ENCODE measurements around the gene TMPRSS11A. TPM values are rescaled to one million over a fixed set of nuclear protein-coding genes. Genes with fewer than 3 reads are reported as not detected.

The TMPRSS11A gene
- total and polyA plus RNA-seq, 2 of the 8 experiments (the other 6 are each of a cell fraction or from before 2014, with no cell fraction given) = not detected

GRCh38 chr4:67983333-67983732 lies 20.0 kb upstream of the TMPRSS11A start:
- ChIA-PET CTCF (ENCODE audit: partially characterized antibody) (interaction anchor here (1.7 kb wide), 1 partner anchor 27 kb away, joined by 6 read pairs; no protein-coding TSS in a partner anchor), POLR2A (ENCODE audit: partially characterized antibody) (no interaction called here)
- Histone ChIP-seq H3K23me2 (ENCODE audit: low read depth, low read length) (no peaks in the 10 kb centered on the region), H2BK20ac (ENCODE audit: low read length) (no peak overlapping the region), H3K36me3 (ENCODE audit: control insufficient read depth in 2 of 4, insufficient read depth in 4 of 4, low read length in 3 of 4) (no peaks in the 10 kb centered on the region), H2BK15ac (ENCODE audit: low read length) (no peak overlapping the region), H4K20me1 (replicated peaks in 1 of 2; ENCODE audit: control insufficient read depth in 1 of 2, insufficient read depth in 2 of 2, low read length in 2 of 2) (no peaks in the 10 kb centered on the region), H3K14ac (ENCODE audit: insufficient read length) (no peak overlapping the region), H3K4ac (replicated peaks; ENCODE audit: insufficient read length, low read depth, low read length) (no peak overlapping the region), H2BK120ac (replicated peaks; ENCODE audit: low read depth, low read length) (no peak overlapping the region), H3K4me1 (replicated peaks in 1 of 4; ENCODE audit: control insufficient read depth in 3 of 4, insufficient read depth in 4 of 4, low read length in 3 of 4) (no peaks in the 10 kb centered on the region), H3K18ac (ENCODE audit: extremely low read depth, low read length) (no peak overlapping the region), H3K4me2 (ENCODE audit: insufficient read depth in 1 of 2, low read depth in 2 of 2, low read length in 2 of 2) (no peak overlapping the region), H3K27me3 (replicated peaks in 1 of 4; ENCODE audit: control insufficient read depth in 3 of 4, extremely low read depth in 1 of 4, insufficient read depth in 3 of 4, low read length in 3 of 4) (no peaks in the 10 kb centered on the region), H2BK5ac (ENCODE audit: low read depth, low read length) (no peak overlapping the region), H2AK5ac (ENCODE audit: low read depth, low read length) (no peak overlapping the region), H2BK12ac (ENCODE audit: low read depth, low read length) (no peak overlapping the region), H2AFZ (ENCODE audit: low read length) (no peak overlapping the region), H3K23ac (ENCODE audit: insufficient read length) (no peak overlapping the region), H3K79me2 (ENCODE audit: control insufficient read depth in 1 of 2, insufficient read depth in 2 of 2, low read length in 2 of 2) (no peaks in the 10 kb centered on the region), H3K27ac (ENCODE audit: low read depth, low read length) (no peak overlapping the region), H4K5ac (ENCODE audit: insufficient read length, low read depth, low read length) (no peak overlapping the region), H3K56ac (replicated peaks; ENCODE audit: insufficient read length, low read depth, low read length) (no peak overlapping the region), H4K8ac (ENCODE audit: extremely low read depth, insufficient read depth, low read length) (no peak overlapping the region), H3K4me3 (ENCODE audit: extremely low read depth in 1 of 4, insufficient read depth in 2 of 4, low read depth in 3 of 4, low read length in 4 of 4) (no peak overlapping the region), H3K79me1 (ENCODE audit: low read depth, low read length) (no peaks in the 10 kb centered on the region), H3K9me3 (ENCODE audit: insufficient read depth in 2 of 2, low read depth in 1 of 2, low read length in 1 of 2) (no peaks in the 10 kb centered on the region), H3K9ac (replicated peaks in 1 of 4; ENCODE audit: extremely low read depth in 1 of 4, low read depth in 3 of 4, low read length in 3 of 4) (no peak overlapping the region), H4K91ac (replicated peaks; ENCODE audit: insufficient read length, low read length) (no peak overlapping the region)
- FAIRE-seq (no peak), DNase-seq (ENCODE audit: low read depth in 1 of 2, low spot score in 2 of 2) (no peak)
- 77% methylated on average over 2 of the region's 2 CpGs; no CpG with 5 or more reads in 1 of the 2 experiments for WGBS, 2 experiments (ENCODE audit: extremely low coverage in 1 of 2, insufficient coverage in 1 of 2, insufficient read length in 1 of 2, insufficient replicate concordance in 2 of 2, low coverage in 1 of 2, low lambda C conversion rate in 2 of 2, missing lambda C conversion rate in 1 of 2)
- no peak for TF ChIP-seq CHD1 (IDR thresholded peaks at IDR 0.05; ENCODE audit: low read depth, low read length)
- no peak for TF ChIP-seq JUN (IDR thresholded peaks at IDR 0.05; ENCODE audit: low read depth, low read length)
- TF ChIP-seq KDM5A (IDR thresholded peaks at IDR 0.05; ENCODE audit: low read length) = no peak
- TF ChIP-seq POLR2A (IDR thresholded peaks at IDR 0.05; ENCODE audit: control extremely low read depth in 1 of 2, low read depth in 2 of 2, low read length in 2 of 2) = no peak
- TF ChIP-seq CHD2 (IDR thresholded peaks at IDR 0.05; ENCODE audit: low read length) = no peak
- no peak for TF ChIP-seq MAX (IDR thresholded peaks at IDR 0.05)
- no peak for TF ChIP-seq RFX5 (IDR thresholded peaks at IDR 0.05; ENCODE audit: borderline replicate concordance, low read depth, low read length)
- no peak for TF ChIP-seq SAP30 (IDR thresholded peaks at IDR 0.05; ENCODE audit: insufficient read depth, insufficient replicate concordance, low read length)
- TF ChIP-seq SRF (IDR thresholded peaks at IDR 0.05; ENCODE audit: low read depth, low read length) = no peak

Measured in H1 (cell line).